GM18519 (cell line): Measurements from ENCODE around the gene ABO.
"Not testable (repeated sequence)": the region's sequence is repeated elsewhere in the genome, so short reads cannot be mapped to it uniquely, and the experiment has no call there.

Experiments
- ATAC-seq: cut with Tn5 transposase; IDR thresholded peaks from one replicate; pipeline ENCODE4 v1.9.1; 2021; ENCODE audit warnings: mild to moderate bottlenecking, moderate library complexity; ENCODE audit not compliant: unreplicated experiment, low FRiP score

The ABO gene

DNA sequence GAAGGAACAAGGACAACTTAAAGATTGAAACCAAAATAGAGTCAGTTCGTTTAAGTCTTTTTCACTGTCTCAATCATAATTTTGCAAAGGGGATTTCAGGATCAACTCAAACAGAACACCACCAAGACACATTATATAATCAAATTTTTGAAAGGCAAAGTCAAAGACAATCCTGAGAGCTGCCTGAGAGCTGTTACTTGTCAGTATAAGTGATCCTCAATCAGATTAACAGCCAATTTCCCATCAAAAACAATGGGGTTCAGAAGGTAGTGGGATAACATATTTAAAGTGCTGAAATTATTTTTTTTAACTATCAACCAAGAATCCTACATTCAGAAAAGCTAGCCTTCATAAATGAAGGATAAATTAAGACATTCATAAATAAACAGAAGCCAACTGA, 19.3 kb upstream of the ABO start:
- ATAC-seq: no peak

DNA sequence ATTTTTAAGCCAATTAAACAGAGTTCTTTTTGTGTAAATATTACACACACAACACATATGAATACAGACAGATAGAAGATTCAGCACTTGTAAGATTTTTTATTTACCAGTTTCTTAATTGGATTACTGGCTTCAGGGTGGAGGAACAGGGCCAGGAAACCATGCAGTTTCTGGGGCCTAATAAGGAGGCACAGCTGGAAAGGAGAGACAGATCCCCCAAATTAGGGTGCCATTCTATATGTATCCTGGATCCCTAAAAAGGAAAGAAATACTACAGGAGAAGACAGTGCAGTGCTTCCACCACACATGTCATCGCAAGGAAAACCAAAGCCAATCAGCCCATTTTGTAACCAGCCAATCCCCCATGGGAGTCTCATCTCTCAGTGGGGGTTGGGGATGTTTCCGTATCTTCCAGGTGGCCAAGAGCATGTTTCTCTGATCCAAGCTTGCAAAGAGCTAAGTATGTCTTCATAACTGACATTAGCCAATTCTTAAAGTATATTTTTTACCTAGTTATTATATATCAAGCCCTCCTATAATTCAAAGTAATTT, 15.8 kb upstream of the ABO start:
- no peak for ATAC-seq

DNA sequence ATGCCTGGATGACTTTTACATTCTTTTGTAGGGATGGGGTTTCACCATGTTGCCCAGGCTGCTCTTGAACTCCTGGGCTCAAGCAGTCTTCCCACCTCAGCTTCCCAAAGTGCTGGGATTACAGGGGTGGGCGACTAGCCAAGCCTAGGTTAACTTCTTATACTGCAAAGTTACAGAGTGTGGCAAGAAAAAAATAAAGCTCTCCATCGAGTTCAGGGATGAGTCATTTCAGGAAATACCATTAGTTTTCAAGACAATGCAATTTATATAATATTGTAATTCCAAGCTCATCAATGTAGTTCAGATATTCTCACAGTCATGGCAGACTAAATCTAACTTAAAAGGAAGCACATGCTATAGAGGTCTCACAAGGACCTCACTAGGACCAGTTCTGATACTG, 11.5 kb upstream of the ABO start:
- ATAC-seq: no peak

DNA sequence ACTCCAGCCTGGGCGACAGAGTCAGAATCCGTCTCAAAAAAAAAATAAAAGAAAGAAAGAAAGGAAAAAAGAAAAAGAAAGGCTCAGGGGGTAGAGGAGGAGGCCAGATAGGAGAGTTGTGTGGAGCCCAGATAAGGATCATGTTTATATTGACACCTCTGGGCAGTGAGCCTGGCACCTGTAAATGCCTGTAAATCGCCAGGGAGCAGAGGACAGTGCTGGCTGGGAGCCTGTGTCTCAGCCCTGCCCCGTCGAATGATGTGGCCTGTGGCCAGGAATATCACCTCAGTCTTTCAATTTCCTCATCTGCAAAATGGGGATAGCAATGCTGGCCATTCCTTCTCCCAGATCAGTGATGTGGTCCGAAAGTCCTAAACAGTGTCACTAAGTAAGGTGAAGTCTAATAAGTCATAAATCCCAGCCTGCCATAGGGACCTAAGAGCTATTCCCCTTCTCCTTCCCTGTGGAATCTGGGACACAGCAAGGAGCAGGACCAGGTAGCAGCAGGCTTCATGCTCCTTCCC, 10.3 kb upstream of the ABO start:
- ATAC-seq: no peak

DNA sequence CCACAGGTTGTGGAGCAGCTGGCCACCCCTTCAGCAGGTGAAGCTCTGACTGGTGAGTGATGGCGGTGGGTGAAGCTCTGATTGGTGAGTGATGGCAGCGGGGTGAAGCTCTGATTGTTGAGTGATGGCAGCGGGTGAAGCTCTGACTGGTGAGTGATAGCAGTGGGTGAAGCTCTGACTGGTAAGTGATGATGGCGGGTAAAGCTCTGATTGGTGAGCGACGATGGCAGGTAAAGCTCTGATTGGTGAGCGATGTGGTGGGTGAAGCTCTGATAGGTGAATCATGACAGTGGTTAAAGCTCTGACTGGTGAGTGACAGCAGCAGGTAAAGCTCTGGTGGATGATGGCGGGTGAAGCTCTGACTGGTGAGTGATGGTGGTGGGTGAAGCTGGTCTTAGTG, 9.4 kb upstream of the ABO start:
- no peak for ATAC-seq

DNA sequence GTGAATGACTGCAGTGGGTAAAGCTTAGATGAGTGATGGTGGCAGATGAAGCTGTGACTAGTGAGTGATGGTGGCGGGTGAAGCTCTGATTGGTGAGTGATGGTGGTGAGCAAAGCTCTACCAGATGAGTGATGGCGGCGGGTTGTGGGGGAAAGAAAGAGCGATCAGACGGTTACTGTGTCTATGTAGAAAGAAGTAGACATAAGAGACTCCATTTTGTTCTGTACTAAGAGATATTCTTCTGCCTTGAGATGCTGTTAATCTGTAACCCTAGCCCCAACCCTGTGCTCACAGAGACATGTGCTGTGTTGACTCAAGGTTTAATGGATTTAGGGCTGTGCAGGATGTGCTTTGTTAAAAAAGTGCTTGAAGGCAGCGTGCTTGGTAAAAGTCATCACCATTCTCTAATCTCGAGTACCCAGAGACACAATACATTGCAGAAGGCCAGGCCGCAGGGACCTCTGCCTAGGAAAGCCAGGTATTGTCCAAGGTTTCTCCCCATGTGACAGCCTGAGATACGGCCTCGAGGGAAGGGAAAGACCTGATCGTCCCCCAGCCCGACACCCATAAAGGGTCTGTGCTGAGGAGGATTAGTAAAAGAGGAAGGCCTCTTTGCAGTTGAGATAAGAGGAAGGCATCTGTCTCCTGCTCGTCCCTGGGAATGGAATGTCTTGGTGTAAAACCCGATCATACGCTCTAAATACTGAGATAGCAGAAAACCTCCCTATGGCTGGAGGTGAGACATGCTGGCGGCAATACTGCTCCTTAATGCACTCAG, 8.4 kb upstream of the ABO start:
- not testable (repeated sequence) for ATAC-seq

DNA sequence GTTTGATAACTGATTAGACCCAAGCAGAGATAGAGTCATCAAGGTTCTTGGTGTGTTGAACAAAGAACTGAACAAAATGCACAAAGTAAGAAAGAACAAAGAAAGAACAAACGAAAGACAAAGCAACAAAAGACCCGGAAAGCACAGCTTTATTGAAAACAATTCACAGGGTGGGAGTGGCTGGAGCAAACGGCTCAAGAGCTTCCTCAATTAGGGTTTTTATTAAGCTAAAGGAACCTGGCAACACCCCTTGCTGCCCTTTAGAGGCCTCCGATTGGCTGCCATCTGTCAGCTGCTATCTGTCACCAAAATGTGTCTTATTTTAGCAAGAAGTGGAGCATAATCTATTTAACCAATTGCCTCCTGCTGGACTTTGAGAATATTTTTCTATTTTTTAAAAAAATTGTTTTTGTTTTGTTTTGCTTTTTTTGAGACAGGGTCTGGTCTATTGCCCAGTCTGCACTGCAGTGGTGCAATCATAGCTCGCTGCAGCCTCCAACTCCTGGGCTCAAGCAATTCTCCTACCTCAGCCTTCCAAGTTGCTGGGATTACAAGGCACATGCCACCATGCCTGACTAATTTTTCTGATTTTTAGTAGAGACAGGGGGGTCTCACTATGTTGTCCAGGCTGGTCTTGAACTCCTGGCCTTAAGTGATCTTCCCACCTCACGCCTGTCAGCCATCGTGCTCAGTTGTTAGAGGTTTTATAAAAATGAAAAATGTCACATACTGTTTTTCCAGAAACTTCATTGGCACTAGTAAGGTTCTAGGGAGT, 7.7 kb upstream of the ABO start:
- ATAC-seq: no peak

DNA sequence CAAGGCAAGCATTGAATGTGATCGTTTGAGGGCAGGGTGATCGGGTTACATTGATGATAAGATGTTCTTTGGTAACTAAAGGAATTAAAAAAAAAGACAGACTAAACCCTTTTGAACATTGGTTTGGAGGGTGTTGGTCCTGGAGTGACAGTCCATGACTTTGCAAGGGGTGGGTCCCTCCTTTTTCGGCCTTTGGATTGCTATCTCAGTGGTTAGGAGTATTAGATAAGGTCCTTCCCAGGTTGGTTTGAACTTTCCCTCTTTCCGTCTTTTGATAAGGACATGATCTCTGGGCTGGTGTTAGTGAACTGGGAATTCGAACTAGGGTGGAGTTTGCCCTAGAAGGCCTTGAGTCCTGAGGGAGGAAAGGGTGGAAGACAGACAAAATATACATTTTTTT, 5.4 kb upstream of the ABO start:
- ATAC-seq: no peak

DNA sequence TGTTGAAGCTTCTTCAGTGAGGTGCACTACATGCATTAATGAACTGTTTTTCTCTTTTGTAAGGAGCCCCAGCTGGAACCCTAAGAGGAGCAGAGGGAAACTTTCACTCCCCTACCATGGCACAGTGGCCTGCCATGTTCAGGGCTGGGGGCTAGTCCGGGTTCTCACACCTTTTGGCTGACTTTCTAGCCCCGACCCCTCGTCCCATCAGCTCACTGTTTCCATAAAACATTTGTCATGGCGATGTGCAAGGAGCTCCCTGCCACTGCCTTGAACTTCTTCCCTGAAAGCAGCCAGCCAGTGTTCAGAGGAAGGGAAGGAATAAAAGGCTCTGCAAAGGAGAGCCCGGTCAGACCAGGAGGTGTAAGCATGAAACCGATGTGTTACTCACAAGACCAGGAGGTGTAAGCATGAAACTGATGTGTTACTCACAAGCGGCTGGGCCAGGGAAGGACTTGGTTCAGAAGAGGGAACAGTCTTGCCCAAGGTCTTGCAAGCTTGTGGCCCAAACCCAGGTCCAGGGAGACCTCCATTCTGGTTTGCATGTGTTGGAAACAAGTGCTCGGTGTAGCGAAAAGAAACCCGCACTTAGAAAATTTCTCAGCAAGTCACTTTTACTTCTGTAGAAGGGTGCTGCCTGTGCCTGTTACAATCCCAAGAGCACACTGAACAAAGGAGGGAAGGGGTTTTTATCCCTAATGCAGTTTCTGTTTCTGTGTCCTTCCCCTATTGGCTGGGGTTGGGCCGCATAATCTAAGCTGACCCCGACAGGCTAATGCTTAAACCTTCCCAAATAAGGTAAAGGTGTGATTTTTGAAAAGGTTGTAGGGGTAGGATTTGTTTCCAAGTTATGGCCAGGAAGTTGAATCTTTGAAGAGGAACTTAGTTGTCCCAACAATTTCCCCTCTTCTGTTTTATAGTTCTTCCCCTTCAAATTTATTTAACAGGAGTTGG, 3.4 kb upstream of the ABO start:
- no peak for ATAC-seq

DNA sequence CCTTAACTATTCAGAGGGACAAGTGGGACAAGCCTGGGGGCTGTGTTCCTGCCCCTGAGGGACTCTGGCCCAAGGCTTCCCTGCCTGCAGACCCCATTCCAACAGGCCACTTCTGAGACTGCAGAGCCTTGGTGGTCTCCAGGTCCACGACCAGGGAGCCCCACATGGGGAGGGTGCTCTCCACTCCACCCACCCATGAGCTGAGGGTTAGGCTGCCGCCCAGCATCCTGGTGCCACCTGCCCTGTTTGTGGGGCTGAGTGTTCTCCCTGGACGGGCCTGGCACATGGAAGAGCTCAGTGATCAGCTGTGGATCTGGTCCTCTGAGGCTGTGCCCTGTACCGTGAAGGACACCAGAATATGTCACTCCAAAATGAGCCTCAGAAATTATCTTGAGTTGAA, 2.5 kb upstream of the ABO start:
- no peak for ATAC-seq

DNA sequence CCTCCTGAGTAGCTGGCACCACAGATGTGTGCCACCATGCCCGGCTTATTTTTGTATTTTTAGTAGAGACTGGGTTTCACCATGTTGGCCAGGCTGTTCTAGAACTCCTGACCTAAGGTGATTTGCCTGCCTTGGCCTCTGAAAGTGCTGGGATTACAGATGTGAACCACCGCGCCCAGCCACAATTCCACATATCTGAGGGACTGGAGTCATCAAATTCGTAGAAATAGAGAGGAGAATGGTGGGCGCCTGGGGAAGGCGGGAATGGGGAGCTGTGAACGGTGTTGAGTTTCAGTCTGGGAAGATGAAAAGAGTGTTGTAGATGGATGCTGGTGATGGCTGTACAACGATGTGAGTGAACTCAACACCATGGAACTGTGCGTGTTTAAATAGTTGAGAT, 1.9 kb upstream of the ABO start:
- ATAC-seq: no peak

DNA sequence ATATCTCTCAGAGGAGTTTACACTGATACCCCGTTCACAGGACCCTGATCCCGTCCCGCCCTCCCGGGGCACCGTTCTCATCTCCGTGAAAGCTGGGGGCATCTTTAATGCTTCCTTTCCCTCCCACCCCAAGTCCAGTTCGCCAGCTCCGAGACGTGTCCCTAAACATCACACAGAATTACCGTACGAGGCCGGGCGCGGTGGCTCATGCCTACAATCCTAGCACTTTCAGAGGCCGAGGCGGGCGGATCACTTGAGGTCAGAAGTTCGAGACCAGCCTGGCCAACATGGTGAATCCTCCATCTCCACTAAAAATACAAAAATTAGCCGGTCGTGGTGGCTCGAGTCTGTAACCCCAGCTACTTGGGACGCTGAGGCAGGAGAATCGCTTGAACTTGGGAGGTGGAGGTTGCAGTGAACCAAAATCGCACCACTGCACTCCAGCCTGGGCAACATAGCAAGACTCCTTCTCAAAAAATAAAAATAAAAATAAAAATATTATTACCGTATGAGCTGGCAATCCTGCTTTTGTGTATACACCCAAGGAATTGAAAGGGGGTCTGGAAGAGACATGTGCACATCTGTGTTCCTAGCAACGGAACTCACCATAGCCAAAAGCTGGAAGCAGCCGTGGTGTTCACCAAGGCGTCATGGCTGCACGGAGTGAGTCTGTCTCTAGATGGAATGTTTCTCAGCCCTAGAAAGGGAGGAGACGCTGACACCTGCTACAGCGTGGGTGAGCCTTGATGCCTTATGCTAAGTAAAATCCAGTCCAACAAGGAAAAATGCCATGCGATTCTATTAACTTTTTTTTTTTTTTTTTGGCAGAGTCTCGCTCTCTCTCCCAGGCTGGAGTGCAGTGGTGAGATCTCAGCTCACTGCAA, 1.2 kb upstream of the ABO start:
- ATAC-seq: no peak

DNA sequence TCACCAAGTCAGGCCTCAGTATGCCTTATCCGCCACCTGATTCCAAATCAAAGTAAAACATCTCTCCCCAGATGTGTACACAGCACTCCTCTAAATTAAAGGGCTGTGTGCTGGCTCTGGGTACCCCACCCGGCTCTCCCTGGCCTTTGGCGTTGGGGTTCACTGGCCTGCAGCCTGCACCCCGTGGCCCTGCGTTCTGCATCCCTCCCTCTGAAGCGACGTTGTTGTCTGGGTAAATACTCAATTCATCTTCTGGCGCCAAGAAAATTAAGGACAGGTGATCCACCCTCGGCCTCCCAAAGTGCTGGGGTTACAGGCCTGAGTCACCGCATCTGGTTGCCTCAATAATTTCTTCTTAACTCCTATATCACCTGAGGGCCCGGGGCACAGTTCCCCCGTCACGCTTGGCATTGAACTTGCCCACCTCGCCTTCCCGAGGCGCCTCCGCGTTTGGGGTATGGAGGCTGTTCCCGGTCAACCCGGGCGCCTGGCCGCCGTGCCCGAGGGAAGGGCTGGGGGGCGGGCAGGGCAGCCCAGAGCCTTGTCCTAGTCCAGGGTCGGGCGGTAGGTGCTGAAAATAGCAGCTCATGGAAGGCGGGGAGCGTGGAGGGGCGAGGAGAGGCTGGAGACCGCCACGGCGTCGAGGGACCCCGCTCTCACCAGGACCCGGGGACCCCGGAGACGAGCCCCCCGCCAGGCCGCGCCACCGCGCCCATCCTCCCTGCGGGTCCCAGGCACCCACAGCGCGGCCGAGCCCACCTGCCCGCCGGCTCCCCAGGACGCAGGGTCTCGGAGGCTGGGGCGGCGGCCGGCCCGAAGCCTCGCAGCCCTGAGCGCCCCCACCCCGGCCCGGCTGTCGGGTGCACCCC, 531 bp downstream of the ABO start:
- ATAC-seq: no peak

DNA sequence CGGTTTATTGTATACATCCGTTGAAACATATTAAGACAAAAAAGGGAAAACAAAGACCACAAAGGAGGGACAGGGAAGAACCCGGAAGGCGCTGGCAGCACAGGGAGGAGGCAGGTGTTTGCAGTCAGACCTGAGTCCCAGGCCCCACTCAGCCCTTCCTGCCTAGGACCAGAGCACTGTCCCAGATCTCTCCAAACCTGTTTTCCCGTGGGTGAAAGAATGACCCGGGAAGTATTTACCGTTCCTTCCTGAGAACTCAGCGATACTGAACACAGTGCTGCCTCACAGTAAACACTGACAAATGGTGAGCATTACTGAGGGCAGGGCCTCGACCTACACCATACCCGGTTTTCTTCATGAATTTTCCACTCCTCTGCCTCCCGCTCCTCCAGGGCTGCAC, 1.2 kb downstream of the ABO start:
- ATAC-seq: no peak

DNA sequence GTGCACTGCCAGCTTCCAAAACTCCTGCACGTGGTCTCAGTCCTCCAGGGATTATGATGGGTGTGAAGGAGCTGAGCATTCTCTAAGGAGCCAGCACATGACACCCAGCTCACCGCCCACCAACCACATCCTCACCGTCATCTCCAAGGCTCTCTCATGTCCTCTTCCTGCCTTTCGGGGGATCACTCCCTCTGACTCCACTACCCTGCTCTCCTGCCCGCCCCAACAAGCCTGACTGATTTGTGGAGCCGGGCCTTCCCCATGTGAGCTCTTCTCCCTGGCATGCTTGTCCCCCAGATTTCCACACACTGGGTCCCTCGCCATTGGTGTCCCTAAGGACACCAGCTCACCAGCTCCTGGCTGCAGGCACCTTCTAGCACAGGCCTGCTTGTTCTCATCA, 1.9 kb downstream of the ABO start:
- ATAC-seq: no peak

DNA sequence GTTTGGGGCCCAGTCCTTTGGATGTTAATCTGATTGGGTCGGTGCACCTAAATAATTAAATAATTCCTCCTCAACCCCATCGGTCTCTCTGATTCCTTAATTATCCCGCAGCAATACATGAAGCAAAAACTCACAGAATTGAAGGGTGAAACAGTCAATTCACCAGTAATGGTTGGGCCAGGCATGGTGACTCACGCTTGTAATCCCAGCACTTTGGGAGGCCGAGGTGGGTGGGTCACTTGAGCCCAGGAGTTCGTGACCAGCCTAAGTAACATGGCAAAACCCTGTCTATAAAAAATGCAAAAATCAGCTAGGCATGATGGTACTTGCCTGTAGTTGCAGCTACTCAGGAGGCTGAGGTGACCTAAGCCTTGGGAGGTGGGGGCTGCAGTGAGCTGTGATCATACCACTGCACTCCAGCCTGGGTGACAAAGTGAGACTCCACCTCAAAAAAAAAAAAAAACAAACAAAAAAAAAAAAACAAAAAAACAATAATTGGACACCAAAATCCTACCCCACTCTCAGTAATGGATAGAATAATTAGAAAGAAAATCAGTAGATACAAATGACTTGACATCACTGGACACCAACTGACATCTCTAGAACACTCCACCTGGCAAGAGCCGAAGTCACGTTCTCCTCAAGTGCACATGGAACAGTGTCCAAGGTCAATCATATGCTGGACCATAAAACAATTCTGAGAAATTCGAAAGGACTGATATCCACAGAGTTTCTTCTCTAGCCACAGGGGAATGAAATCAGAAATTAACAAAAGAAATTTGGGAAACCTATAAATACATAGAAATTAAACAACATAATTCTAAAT, 5.3 kb downstream of the ABO start:
- ATAC-seq: no peak

DNA sequence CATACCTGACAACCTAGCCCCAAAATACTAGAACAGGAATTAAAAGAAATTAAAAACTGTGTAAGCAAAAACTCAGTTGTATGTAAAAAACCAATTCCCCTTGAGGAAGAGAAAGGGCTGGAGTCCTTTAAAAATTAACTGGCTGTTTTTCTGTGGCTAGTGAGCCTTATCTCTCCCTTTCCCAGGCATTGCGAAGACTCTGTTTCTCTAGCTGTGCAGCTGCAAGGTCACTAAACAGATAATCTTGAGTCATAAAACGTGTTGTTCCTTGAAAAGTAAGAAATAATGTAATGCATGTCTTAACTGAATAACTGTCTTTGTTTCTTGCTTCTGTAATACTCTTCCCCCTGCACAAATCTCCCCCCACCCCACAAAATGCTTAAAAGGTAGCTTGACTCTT, 5.9 kb downstream of the ABO start:
- not testable (repeated sequence) for ATAC-seq
